CD14-positive monocyte (primary cell): ENCODE data around the gene IKBKE. TPM values are rescaled to one million over a fixed set of nuclear protein-coding genes. Genes with fewer than 3 reads are reported as not detected.

Experiments used
- DNase-seq, 3 donors: peaks; one replicate each; pipeline ENCODE4 v3.0.0-alpha.2; 2011 to 2022
- H2AFZ ChIP-seq: 2 replicates; pipeline ENCODE4 v1.6.0; 2012; ENCODE audit warnings: mild to moderate bottlenecking, low read depth, low read length, inconsistent platforms; ENCODE audit not compliant: insufficient read depth, poor library complexity, severe bottlenecking
- H3K27ac ChIP-seq, 2 donors: 1 replicate in 1 of 2; 2 replicates in 1 of 2; pipeline ENCODE4 v1.5.1; 2012 to 2013; ENCODE audit warnings: low read length in 2 of 2, control low read depth in 1 of 2, inconsistent platforms in 1 of 2, low read depth in 1 of 2, mild to moderate bottlenecking in 1 of 2
- H3K27me3 ChIP-seq, 2 donors: one replicate each; pipeline versions ENCODE4 v1.6.0 to v1.6.1; 2011 to 2013; ENCODE audit warnings: low read length in 2 of 2; ENCODE audit not compliant: control insufficient read depth in 2 of 2, insufficient read depth in 2 of 2
- H3K36me3 ChIP-seq, 2 donors: replicated peaks in 1 of 2; 1 replicate in 1 of 2; 2 replicates in 1 of 2; pipeline versions ENCODE4 v1.5.1 to v1.6.1; 2012 to 2013; ENCODE audit warnings: low read length in 2 of 2, control low read depth in 1 of 2, inconsistent platforms in 1 of 2, mild to moderate bottlenecking in 1 of 2; ENCODE audit not compliant: insufficient read depth in 2 of 2, control insufficient read depth in 1 of 2
- H3K4me1 ChIP-seq, 2 donors: 1 replicate in 1 of 2; 2 replicates in 1 of 2; pipeline versions ENCODE4 v1.5.1 to v1.6.1; 2012 to 2013; ENCODE audit warnings: low read length in 2 of 2, control low read depth in 1 of 2, inconsistent platforms in 1 of 2, mild to moderate bottlenecking in 1 of 2, moderate library complexity in 1 of 2; ENCODE audit not compliant: insufficient read depth in 2 of 2, control insufficient read depth in 1 of 2
- H3K4me2 ChIP-seq: replicated peaks from 2 replicates; pipeline ENCODE3; 2012; ENCODE audit warnings: low read length, moderate library complexity, mild to moderate bottlenecking; ENCODE audit not compliant: poor library complexity, severe bottlenecking; ENCODE audit errors: extremely low read depth
- H3K4me3 ChIP-seq, 3 experiments: fragments of 200-600 bp in 1 of 3; sonication (generic) in 1 of 3; replicated peaks in 1 of 3; 1 replicate in 2 of 3; 2 replicates in 1 of 3; pipeline ENCODE4 v1.5.1; 2011 to 2013; ENCODE audit warnings: low read length in 3 of 3, mild to moderate bottlenecking in 3 of 3, control low read depth in 2 of 3, low read depth in 2 of 3, inconsistent platforms in 1 of 3, moderate library complexity in 1 of 3
- H3K79me2 ChIP-seq: 2 replicates; pipeline ENCODE4 v1.6.0; 2012; ENCODE audit warnings: mild to moderate bottlenecking, control low read depth, inconsistent platforms, low read length, moderate library complexity; ENCODE audit not compliant: insufficient read depth
- H3K9ac ChIP-seq: 2 replicates; pipeline ENCODE4 v1.6.0; 2017; ENCODE audit warnings: low read length, mild to moderate bottlenecking; ENCODE audit not compliant: insufficient read depth, poor library complexity, severe bottlenecking
- H3K9me3 ChIP-seq, 2 donors: replicated peaks in 1 of 2; 1 replicate in 1 of 2; 2 replicates in 1 of 2; pipeline versions ENCODE4 v1.5.1 to v1.6.1; 2012 to 2013; ENCODE audit warnings: low read length in 2 of 2, control low read depth in 1 of 2; ENCODE audit not compliant: control insufficient read depth in 1 of 2, insufficient read depth in 1 of 2
- H4K20me1 ChIP-seq: 2 replicates; pipeline ENCODE4 v1.6.0; 2012; ENCODE audit warnings: mild to moderate bottlenecking, low read length, control low read depth, moderate library complexity; ENCODE audit not compliant: insufficient read depth
- H3K27ac Mint-ChIP-seq, 7 donors: one replicate each; pipeline ENCODE4 v1.8.0; 2020; ENCODE audit warnings: mild to moderate bottlenecking in 7 of 7, mixed read lengths in 7 of 7, moderate library complexity in 6 of 7, inconsistent platforms in 2 of 7
- H3K27me3 Mint-ChIP-seq, 3 donors: one replicate each; pipeline ENCODE4 v1.8.0; 2021 to 2022; ENCODE audit warnings: low read depth in 3 of 3, mild to moderate bottlenecking in 3 of 3, mixed read lengths in 3 of 3, moderate library complexity in 3 of 3, inconsistent platforms in 1 of 3
- H3K36me3 Mint-ChIP-seq, 2 donors: one replicate each; pipeline ENCODE4 v1.8.0; 2020; ENCODE audit warnings: mixed read lengths in 2 of 2, inconsistent platforms in 1 of 2, mild to moderate bottlenecking in 1 of 2
- H3K4me1 Mint-ChIP-seq: one replicate; pipeline ENCODE4 v1.8.0; 2020; ENCODE audit warnings: mild to moderate bottlenecking, mixed read lengths
- H3K4me3 Mint-ChIP-seq, 2 donors: one replicate each; pipeline ENCODE4 v1.8.0; 2020; ENCODE audit warnings: mild to moderate bottlenecking in 2 of 2, mixed read lengths in 2 of 2, moderate library complexity in 1 of 2
- H3K9me3 Mint-ChIP-seq, 7 donors: one replicate each; pipeline ENCODE4 v1.8.0; 2020 to 2022; ENCODE audit warnings: mixed read lengths in 7 of 7, mild to moderate bottlenecking in 6 of 7, moderate library complexity in 6 of 7, inconsistent platforms in 2 of 7
- CTCF ChIP-seq: fragments of 200-600 bp; IDR thresholded peaks from one replicate; pipeline ENCODE4 v1.8.0; 2022; ENCODE audit warnings: antibody characterized with exemption, mild to moderate bottlenecking
- WGBS: methylation state at CpG from one replicate; pipeline ENCODE4 v1.1.5; 2013; ENCODE audit warnings: missing lambda C conversion rate; ENCODE audit not compliant: insufficient coverage; 5-methylcytosine and 5-hydroxymethylcytosine counted together
- intact Hi-C, 2 donors: fragments of 100-400 bp; cut with micrococcal nuclease; formaldehyde crosslinking; loops; one replicate each; pipeline versions ENCODE4 v1.15.0 to v1.15.1; 2023
- polyA plus RNA-seq, 3 donors: library from polyadenylated mRNA; depleted of rRNA in 1 of 3; unstranded in 2 of 3; stranded (reverse) in 1 of 3; fragments of 300-500 nt in 2 of 3; fragments of >200 nt in 1 of 3; fragmentation: Illumina TruSeq in 2 of 3; gene quantifications; 1 replicate in 2 of 3; 2 replicates in 1 of 3; pipeline ENCODE4 v1.2.3, GENCODE V29; 2012 to 2021

The IKBKE gene
- polyA plus RNA-seq, 3 donors: 35.6 to 40.7 (median 37.6) TPM

GRCh38 chr1:206466840-206467649 is 3.2 kb upstream of the IKBKE start:
- H3K36me3 ChIP-seq: peaks cover 6 to 17% of the 10 kb centered on the region in 2 donors
- peaks cover 0 to 2% (median 0%) of the 10 kb centered on the region in 7 donors for H3K9me3 Mint-ChIP-seq
- H3K4me3 Mint-ChIP-seq: peak overlapping the region in 1 of 2 donors; percentile 70
- H2AFZ ChIP-seq: no peak overlapping the region
- peaks cover 2% of the 10 kb centered on the region for H4K20me1 ChIP-seq
- H3K9me3 ChIP-seq: no peaks in the 10 kb centered on the region
- peaks cover 87% of the 10 kb centered on the region for H3K4me1 Mint-ChIP-seq
- H3K9ac ChIP-seq: no peak overlapping the region
- peaks cover 10 to 21% of the 10 kb centered on the region in 2 donors for H3K36me3 Mint-ChIP-seq
- H3K4me3 ChIP-seq: peak overlapping the region in 1 of 3 experiments; percentile 17
- 93% methylated on average over 14 of the region's 15 CpGs for WGBS
- H3K4me2 ChIP-seq: peak overlapping the region; percentile 26
- peaks cover 18% of the 10 kb centered on the region for H3K79me2 ChIP-seq
- intact Hi-C loops: loop anchor here in 1 of 2 donors (5.0 kb wide), 1 partner anchor 110 kb away; no protein-coding TSS in a partner anchor
- peak overlapping the region; percentile 99 to 100 (median 100) for H3K27ac Mint-ChIP-seq
- DNase-seq: no peak
- H3K4me1 ChIP-seq: peaks cover 84 to 87% of the 10 kb centered on the region in 2 donors
- no peaks in the 10 kb centered on the region for H3K27me3 ChIP-seq
- H3K27me3 Mint-ChIP-seq: peaks cover 0 to 2% (median 0%) of the 10 kb centered on the region in 3 donors
- peak overlapping the region; percentile 88 to 98 for H3K27ac ChIP-seq
- TF ChIP-seq CTCF: no peak

GRCh38 chr1:206467915-206468314 is 2.4 kb upstream of the IKBKE start:
- peaks cover 92 to 96% of the 10 kb centered on the region in 2 donors for H3K4me1 ChIP-seq
- intact Hi-C loops: loop anchor here in 1 of 2 donors (2.0 to 5.0 kb wide), 2 partner anchors 37 to 109 kb away; no protein-coding TSS in a partner anchor
- peak overlapping the region; percentile 99 to 100 (median 100) for H3K27ac Mint-ChIP-seq
- peaks cover 27% of the 10 kb centered on the region for H3K79me2 ChIP-seq
- TF ChIP-seq CTCF: no peak
- peaks cover 93% of the 10 kb centered on the region for H3K4me1 Mint-ChIP-seq
- peak; percentile 98 to 99 (median 99) for DNase-seq
- H3K9ac ChIP-seq: peak overlapping the region; percentile 66
- peaks cover 2% of the 10 kb centered on the region for H4K20me1 ChIP-seq
- WGBS: under 1% methylated on average over 9 of the region's 9 CpGs
- H3K9me3 ChIP-seq: no peaks in the 10 kb centered on the region
- peaks cover 0 to 4% (median 0%) of the 10 kb centered on the region in 3 donors for H3K27me3 Mint-ChIP-seq
- peaks cover 5 to 8% of the 10 kb centered on the region in 2 donors for H3K36me3 ChIP-seq
- no peak overlapping the region for H2AFZ ChIP-seq
- H3K9me3 Mint-ChIP-seq: peaks cover 0 to 3% (median 0%) of the 10 kb centered on the region in 7 donors
- peak overlapping the region in 1 of 3 experiments; percentile 17 for H3K4me3 ChIP-seq
- no peaks in the 10 kb centered on the region for H3K27me3 ChIP-seq
- H3K27ac ChIP-seq: peak overlapping the region; percentile 88 to 98
- H3K36me3 Mint-ChIP-seq: peaks cover 7 to 17% of the 10 kb centered on the region in 2 donors
- peak overlapping the region; percentile 39 to 70 for H3K4me3 Mint-ChIP-seq
- H3K4me2 ChIP-seq: peak overlapping the region; percentile 26
